ENCODE results near the gene C19orf12. TPM values are rescaled to one million over a fixed set of nuclear protein-coding genes. Genes with fewer than 3 reads are reported as not detected.
A peak's percentile ranks its signal among the peaks of the same experiment; 100 is the strongest.

The C19orf12 gene
- total RNA-seq, result 25.4 TPM

DNA sequence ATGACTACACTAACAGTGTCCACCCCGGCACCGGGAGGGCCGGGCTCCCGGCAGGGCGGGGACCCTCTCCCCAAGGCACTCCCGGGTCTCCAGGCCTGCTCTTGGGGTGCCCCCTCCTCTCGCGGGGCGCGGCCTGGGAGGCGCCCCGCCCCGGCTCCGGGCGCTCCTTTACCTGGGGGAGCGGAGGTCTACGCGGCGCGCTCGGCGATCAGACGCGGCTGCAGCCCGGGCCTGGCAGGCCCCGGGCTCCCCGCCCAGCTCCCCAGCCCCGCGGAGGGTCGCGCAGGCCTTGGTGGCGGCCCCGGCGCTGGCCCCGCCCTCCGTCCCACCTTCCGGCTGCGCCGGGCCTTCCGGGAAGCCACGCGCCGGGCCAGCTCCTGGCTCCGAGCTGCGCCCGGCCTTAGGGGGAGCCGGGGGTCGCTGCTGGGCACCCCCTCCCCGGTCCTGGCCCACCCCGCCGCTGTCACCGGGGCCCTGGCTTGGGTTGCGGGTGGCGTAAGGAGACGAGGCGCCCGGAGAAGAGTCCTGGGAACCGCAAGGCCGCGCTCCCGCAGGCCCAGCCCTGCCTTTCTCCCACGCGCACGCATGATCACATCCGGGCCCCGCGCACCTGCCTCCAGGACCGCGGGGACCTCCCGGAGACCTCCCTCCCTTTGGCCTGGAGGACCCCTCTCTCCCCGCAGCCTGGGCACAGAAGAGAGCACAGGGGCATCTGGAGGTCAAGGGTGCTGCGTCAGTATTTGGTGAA lies at the start of gene C19orf12:
Gene C19orf12, minus strand, starts transcription at position 309 of the 748 bp plus-strand sequence. CDS start 6,848 bp downstream, outside the sequence.
- peak; percentile 66 for DNase-seq (ENCODE audit: low spot score)

DNA sequence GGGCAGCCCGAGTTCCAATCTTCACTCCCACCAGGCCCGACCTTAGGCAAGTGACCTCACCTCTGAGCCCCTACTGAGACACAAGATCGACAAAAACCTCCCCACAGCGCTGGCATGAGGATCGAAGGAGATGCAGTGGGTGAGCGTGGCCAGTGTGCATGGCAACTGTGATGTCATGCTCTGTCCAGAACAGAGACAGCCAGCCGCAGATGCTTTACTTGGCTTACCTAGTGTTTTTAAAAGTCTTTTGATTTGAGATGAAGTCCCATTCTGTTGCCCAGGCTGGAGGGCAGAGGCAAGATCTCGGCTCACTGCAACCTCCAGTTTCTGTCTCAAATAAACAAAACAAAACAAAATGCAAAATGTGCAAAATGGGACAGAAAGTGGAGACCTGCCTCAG lies 49.3 kb upstream of the C19orf12 start:
- DNase-seq (ENCODE audit: low spot score), result no peak

DNA sequence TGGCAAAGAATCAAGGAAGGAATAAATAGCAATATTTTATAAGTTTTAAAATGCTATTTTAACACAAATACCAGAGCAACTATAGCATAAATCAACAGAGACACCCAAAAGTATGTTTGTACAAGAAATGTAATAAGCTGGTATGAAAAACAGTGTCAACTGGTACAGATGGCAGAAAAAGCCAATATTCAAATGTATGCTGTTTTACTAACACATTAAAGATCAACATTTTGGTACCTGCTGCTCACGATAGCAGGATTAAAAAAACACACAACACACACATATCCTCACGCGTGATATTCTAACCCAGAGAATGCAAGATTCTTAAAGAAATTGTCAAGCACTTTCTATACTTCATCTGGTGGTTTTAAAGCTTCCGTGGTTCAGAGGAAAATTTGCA lies 48.1 kb upstream of the C19orf12 start:
- no peak for DNase-seq (ENCODE audit: low spot score)

DNA sequence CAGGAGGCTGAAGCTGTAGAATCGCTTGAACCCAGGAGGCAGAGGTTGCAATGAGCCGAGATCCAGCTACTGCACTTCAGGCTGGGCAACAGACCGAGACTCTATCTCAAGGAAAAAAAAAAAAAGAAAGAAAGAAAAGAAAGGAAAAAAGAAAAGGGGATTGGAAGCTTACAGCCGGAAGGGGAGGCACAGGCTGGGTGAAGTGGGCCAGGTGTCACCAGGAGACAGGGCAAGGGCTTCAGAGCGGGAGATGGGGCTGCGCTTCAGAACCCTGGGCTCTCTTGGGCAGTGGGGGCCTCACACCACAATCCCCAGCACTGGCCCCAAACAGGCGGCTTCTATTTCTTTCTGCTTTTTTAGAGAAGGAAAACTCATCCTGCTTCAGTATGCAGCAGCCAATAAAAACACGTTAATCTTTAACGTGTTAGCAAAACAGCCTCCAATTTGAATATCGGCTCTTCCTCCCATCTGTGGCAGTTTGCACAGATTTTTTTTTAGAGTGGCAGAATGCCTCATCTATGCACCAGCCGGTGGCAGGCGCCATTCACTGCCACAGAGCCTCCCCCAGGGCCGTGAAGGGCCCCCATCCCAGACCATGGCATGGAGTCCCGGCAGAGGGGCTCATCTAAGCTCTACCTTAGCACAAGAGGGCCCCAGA lies 46.6 kb upstream of the C19orf12 start:
- no peak for DNase-seq (ENCODE audit: low spot score)

DNA sequence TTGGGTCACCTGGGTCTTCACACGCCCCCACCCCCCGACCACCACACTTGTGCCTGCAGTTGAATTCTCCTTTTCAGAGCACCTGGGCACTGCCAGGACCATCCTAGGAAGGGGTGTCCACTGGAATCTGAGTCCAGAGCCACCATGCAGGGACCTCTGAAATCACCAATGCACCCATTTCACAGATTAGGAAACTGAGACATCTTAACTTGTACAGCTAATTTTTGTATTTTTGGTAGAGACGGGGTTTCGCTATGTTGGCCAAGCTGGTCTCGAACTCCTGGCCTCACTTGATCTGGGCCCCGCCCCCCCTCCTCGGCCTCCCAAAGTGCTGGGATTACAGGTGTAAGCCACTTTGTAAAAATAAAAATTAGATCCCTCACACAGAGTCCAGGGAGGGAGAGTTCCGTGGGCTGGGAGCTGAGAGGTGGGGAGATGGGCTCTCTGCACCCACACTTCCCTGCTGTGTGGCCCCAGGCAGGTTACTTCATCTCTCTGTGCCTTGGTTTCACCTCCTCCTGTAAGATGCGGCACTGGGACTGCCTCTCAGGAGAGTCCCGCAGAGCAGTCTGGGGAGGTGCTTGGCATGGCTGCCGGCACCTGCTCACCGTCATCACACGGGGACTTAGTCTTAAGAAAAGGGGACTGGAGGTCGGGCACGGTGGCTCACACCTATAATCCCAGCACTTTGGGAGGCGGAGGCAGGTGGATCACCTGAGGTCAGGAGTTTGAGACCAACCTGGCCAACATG lies 45.9 kb upstream of the C19orf12 start:
- no peak for DNase-seq (ENCODE audit: low spot score)

DNA sequence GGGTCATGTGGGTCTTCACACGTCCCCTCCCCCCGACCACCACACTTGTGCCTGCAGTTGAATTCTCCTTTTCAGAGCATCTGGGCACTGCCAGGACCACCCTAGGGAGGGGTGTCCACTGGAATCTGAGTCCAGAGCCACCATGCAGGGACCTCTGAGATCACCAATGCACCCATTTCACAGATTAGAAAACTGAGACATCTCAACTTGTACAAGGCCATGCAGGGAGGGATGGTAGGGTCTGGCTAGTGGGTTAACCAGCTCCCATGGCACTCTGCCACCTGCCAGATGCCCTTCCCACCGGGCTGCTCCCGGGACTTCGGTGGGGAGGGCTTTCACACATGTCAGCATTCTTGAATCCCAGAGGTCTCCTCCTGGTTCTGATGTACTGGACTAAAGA lies 44.3 kb upstream of the C19orf12 start:
- DNase-seq (ENCODE audit: low spot score), result no peak

DNA sequence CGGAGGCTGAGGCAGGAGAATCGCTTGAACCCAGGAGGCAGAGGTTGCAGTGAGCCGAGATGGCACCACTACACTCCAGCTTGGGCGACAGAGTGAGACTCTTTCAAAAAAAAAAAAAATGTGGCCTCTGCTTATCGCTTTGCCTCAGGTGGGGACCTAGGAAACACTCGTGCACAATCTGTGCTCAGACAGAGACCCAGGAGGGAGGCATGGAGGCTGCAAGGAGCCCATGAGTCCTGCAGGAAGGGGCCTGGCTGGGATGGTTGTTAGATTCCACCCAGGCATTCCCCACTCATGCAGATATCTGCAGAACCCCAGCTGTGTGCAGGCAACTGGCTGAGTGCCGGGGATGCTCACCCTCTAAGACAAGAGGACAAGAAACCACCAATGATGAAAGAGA lies 43.8 kb upstream of the C19orf12 start:
- no peak for DNase-seq (ENCODE audit: low spot score)

DNA sequence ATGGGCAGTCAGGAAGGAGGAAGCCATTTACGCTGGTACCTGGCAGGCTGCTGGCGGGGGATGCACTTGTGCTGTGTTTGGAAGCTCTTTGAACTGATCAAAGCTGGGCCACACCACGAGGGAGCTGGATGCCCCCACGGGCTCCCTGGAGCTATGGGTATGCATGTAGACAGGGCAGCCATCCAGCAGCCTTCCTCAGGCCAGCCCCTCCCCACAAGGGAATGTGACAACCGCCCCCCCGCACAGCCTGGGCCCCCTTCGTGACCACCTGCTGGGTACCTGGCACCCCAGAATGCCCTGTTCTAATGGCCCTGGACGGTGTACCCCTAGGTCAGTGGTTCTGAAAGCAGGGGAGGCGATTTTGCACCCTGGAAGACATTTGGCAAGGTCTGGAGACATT lies 42.5 kb upstream of the C19orf12 start:
- no peak for DNase-seq (ENCODE audit: low spot score)

DNA sequence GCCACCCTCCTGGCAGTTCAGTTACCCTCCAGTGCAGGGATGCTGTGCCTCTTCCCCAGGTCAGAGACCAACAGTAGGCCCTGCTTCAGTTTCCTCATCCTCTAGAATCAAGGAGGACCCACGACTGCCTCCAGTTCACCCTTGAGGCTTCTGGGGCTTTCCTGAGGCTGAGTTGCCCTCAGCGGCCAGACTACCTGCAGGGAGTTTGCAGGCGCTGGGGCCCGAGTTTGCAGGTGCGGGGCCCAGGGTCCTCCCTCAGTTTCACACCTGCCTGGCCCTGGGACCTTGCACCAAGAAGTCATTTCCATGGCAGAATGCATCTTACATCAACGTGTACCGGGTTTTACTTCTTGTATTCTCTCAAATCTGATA lies 38.9 kb upstream of the C19orf12 start:
- DNase-seq (ENCODE audit: low spot score), result no peak

DNA sequence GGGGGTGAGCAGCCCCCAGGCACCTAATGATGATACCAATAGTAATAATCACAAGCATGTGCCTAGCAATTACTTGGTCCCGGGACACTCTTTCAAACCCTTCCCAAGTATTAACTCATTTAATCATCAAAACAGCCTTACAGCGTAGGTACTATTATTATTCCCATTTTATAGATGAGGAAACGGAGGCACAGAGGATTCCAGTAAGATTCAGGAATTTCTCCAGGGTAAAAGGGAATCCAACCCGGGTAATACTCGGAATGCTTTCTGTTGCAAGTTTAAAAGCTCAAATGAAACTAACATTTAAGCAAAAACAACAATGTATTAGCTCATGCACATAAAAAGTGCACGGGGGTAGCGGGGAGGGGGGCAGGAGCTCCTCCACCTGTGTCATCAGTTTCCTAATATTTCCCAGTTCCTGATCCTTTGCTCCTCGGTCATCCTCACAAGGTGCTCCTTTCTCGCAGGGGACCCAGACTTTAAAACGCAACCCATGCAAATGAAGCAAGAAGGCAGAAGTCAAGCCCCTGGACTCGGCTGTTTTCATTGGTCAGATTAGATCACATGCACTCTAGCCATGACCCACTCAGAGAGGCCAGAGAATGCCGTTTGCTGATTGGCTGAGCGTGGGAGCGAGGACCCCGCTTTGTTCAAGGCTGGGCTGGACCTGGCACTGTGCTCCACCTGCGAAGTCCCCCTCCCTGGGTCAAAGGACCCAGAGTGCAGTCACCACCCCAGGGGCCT lies 38.3 kb upstream of the C19orf12 start:
- DNase-seq (ENCODE audit: low spot score), result no peak

DNA sequence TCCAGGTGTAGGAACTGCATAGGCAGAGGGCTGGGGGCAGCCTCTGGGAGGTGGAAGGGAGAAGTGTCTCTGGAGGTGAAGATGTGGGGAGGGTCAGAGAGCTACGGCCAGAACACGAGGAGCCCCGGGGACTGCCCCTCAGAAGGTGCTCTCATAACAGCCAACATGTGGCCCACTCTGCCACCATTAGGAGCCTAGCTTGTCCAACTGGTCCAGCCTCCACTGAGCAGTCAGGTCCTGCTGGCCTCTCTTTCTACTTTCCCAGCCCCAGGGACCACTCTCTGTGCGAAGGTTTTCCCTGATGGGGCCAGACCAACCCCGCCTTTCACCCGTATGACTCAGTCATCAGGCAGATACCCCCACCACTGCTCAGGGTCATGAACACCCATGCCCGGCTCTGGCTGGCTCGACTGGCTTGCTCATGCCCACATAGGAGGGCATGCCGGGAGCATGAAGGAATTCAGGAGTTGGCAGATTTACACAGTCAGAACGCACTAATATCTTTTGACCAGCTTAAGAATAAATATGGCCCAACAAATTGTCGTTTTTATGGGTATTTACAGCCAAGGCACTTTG lies 37.5 kb upstream of the C19orf12 start:
- no peak for DNase-seq (ENCODE audit: low spot score)

DNA sequence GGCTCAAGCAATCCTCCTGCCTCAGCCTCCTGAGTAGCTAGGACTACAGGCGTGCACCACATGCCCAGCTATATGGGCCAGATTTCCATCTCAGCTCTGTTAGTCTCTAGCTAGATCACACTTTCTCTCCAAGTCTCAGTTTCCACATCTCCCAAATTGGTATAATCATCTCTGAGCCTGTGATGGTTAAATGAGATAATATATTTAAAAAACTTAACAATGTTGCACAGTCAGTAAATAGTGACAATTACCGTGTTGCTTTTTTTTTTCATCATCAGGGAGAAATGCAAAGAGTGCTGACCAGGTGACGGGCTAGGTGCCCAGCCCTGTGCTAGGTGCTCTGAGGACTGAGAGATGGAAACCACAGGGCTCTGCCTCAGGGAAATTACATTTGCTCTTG lies 36.9 kb upstream of the C19orf12 start:
- no peak for DNase-seq (ENCODE audit: low spot score)

DNA sequence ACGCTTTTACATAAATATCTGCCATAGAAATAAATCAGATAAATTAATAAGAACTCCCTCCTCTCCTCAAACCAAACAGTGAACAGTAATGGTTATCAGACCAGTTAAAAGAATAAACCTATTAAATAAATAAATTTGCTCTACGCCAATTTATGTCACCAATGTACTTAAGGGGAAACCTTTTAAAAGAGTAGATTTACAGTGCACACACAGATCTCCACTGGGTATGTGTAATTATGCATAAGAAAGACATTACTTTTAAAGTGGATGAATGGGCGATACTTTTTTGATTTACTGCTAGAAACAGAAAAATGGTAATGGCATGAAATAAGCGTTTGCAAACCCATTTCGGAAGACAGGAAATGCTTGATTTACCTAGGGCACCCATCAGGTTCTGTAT lies 34.9 kb upstream of the C19orf12 start:
- DNase-seq (ENCODE audit: low spot score), result no peak

DNA sequence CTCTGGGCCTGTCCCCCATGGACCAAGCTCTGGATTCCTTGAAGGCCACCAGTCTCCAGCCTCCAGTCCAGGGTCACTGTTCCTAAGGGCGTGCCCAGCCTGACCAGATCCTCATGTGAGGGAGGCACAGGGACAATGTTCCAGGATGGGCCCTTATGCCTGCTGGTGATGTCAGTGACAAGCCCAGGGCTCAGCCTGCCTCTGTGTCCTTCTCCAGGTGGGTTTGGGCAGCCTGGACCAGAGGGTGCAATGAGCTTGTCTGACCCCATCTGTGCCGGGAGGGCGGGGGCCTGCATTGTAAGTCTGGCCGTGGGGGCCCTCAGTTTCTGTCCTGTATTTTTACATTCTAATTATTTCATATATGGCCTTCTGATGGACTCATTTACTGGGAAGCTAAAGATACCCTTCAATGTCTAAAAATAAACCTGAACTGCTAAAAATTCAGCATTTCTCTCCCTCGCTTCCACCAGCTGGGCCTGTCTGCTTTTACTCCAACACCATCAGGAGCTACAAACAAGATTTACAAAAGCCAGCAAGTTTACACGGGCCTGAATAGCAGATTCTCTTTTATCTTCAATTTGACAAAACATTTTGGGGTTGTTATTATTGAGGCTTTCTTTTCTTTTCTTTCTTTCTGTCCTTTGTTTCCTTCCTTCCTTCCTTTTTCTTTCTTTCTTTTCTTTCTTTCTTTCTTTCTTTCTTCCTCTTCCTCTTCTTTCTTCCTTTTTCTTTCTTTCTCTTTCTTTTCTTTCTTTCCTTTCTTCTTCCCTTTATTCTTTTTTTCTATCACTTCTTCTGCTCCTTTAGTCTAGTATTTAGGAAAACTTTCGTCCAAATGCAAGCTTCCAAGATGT lies 34.2 kb upstream of the C19orf12 start:
- DNase-seq (ENCODE audit: low spot score), result no peak

DNA sequence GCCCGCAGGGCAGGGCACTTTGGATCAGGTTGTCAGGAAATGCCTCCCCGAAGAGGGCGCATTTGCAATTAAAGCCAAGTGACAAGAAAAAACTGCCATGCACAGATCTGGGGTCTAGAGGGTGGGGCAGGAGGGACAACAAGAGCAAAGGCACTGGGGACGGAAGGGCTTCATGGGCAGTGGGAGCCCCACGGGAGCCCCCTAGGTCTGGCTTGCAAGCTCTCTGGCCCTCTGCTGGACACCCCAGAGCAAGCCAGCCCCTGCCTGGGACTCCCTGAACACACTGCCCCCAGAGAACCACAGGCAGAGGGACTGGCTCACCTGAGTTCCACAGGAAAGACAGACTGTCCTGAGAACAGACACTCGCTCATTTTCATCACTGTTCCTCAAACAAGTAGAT lies 30.2 kb upstream of the C19orf12 start:
- DNase-seq (ENCODE audit: low spot score), result no peak

DNA sequence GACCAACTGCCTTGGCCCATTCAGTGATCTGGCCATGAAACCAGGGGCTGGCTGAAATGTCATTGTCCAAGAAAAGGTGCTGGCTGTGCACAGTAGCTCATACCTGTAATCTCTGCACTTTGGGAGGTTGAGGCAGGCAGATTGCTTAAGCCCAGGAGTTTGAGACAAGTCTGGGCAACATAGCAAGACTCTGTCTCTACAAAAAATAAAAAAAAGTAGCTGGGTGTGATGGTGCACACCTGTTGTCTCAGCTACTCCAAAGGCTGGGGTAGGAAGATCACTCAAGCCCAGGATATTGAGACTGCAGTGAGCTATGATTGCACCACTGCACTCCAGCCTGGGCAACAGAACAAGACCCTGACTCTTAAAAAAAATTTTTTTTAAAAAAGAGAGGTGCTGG lies 28.6 kb upstream of the C19orf12 start:
- no peak for DNase-seq (ENCODE audit: low spot score)

DNA sequence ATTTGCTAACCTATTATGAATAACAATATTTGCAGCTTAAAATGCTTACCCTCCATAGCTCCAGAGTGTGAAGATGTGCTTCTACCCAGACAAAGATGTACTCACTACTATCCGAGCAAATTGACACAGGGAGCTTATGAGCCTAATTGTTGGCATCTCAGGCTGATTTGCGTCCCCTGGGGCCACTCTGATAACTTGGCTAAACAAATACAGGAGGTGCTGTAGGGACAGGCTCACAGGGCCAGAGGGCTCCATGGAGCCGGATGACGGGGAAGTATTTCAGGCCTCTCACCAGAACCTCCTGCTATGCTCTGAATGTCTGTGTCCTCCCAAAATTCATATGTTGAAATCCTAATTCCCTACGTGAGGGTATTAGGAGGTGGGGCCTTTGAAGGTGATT lies 26.7 kb upstream of the C19orf12 start:
- no peak for DNase-seq (ENCODE audit: low spot score)

DNA sequence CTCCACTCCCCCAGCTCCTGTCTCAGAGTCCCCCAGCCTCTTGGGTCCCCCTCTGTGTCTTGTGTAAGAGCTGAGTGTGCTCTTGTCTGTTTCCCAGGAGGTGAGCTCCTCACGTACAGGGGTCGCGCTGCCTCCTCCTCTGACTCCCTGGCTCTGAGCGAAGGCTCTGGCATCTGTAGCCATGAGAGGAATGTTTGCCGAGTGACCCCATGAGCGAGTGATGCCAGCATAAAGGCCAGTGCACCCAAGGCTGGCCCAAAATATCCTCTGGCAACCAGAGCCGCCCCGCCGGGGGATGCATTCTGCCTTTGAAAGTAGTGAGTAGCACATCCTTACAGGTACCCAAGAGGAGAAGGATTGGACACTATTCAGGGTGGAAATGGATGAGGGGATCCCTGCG lies 26.2 kb upstream of the C19orf12 start:
- no peak for DNase-seq (ENCODE audit: low spot score)

DNA sequence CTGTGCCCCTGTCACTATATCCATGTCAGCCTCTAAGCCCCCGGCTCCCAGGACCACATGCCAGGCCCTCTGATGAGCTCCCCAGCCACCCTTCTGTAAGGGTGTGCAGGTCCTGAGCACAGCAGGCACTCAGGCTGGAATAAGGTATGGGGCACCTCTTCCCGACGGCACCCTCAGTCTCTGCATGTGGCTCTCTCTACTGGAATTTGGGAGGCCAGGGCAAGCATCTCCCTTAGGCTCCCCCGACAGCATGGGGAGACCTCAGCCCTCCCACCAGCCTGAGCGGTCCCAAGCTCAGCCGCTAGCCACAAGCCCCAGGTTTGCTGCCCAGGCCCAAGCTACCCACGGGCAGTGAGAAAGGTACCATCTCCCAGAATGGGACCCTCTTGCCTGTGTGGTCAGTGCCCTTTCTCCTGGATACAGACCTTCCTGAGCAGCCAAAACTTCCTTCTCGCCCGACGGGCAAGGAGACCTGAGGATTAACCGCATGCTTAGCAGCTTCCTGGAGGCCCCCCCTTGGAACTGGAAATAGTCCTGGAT lies 22.5 kb upstream of the C19orf12 start:
- DNase-seq (ENCODE audit: low spot score), result no peak

DNA sequence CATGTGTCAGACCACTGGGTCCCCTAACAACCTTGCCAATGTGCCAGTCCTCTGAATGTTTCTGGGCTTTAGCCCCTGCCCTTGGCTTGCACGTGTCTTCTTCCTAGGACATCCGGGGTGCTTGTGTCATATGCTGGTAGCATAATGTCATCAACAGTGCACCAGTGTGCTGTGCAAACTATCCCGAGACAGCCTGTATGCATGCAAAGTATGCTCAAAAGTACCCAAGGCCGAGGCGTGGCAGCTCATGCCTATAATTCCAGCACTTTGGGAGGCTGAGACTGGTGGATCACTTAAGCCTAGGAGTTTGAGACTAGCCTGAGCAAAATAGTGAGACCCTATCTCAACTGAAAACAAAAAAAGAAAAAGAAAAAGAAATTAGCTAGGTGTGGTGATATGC lies 20.8 kb upstream of the C19orf12 start:
- DNase-seq (ENCODE audit: low spot score), result no peak
